ENCODE measurements around the gene HIF1A.

- TF ChIP-seq TAF1 (IDR thresholded peaks at IDR 0.05; ENCODE audit: low read depth, low read length) = no peak
- no peak for TF ChIP-seq POLR2A (IDR thresholded peaks at IDR 0.05; ENCODE audit: low read depth, low read length)
- TF ChIP-seq POLR2AphosphoS5 (IDR thresholded peaks at IDR 0.05; ENCODE audit: low read depth, low read length) = no peak
- no peak for TF ChIP-seq PAX5 (IDR thresholded peaks at IDR 0.05; ENCODE audit: insufficient read depth, low read length, severe bottlenecking)
Measured at GRCh38 chr14:61712137-61712536, 16.8 kb downstream of the HIF1A start.
